HepG2 (cell line): ENCODE results near the gene WDR27. TPM values are rescaled to one million over a fixed set of nuclear protein-coding genes. Genes with fewer than 3 reads are reported as not detected.
A peak's percentile ranks its signal among the peaks of the same experiment; 100 is the strongest.

ENCODE experiments used
- ARHGAP35 ChIP-seq: sonication (generic); formaldehyde crosslinking; IDR thresholded peaks from 2 replicates; pipeline ENCODE4 v1.9.0; 2022; ENCODE audit warnings: mild to moderate bottlenecking, inconsistent platforms, moderate library complexity, missing genetic modification reagents, borderline replicate concordance
- IRX3 ChIP-seq: sonication (generic); formaldehyde crosslinking; IDR thresholded peaks from 2 replicates; pipeline ENCODE4 v1.8.1; 2023; ENCODE audit warnings: mild to moderate bottlenecking, low read depth, missing genetic modification reagents, borderline replicate concordance
- PHF8 ChIP-seq: sonication (generic); formaldehyde crosslinking; IDR thresholded peaks from 2 replicates; pipeline ENCODE4 v1.5.0; 2020; ENCODE audit warnings: missing genetic modification reagents
- SOX13 ChIP-seq, 3 experiments: fragments of 450-650 bp in 1 of 3; sonication (generic) in 1 of 3; formaldehyde crosslinking in 1 of 3; IDR thresholded peaks in 2 of 3; conservative IDR thresholded peaks in 1 of 3; 2 replicates each; pipeline versions ENCODE4 v1.5.0 to v1.6.1; 2016 to 2020; ENCODE audit warnings: antibody characterized with exemption in 1 of 3, mild to moderate bottlenecking in 1 of 3, missing compliant biosample characterization in 1 of 3, missing genetic modification reagents in 1 of 3, moderate library complexity in 1 of 3
- SOX5 ChIP-seq: IDR thresholded peaks from 2 replicates; pipeline ENCODE4 v1.6.1; 2016; ENCODE audit warnings: borderline replicate concordance
- SSRP1 ChIP-seq: IDR thresholded peaks from 2 replicates; pipeline ENCODE4 v1.6.1; 2016; ENCODE audit warnings: control low read depth
- SUZ12 ChIP-seq: fragments of 150-350 bp; IDR thresholded peaks from 2 replicates; pipeline ENCODE4 v1.6.1; 2014; ENCODE audit warnings: low read depth, low read length
- TMF1 ChIP-seq: sonication (generic); formaldehyde crosslinking; IDR thresholded peaks from 2 replicates; pipeline ENCODE4 v1.8.1; 2022; ENCODE audit warnings: low read depth, missing genetic modification reagents
- TSC22D2 ChIP-seq: sonication (generic); formaldehyde crosslinking; IDR thresholded peaks from 2 replicates; pipeline ENCODE4 v1.5.1; 2020; ENCODE audit warnings: missing genetic modification reagents, mild to moderate bottlenecking, borderline replicate concordance
- ZNF24 ChIP-seq: fragments of 450-650 bp; IDR thresholded peaks from 2 replicates; pipeline ENCODE4 v1.6.1; 2017; ENCODE audit warnings: antibody characterized with exemption, mild to moderate bottlenecking
- ZNF44 ChIP-seq: sonication (generic); formaldehyde crosslinking; IDR thresholded peaks from 2 replicates; pipeline ENCODE4 v1.5.1; 2020; ENCODE audit warnings: mild to moderate bottlenecking, missing genetic modification reagents
- ZNF776 ChIP-seq: sonication (generic); formaldehyde crosslinking; IDR thresholded peaks from 2 replicates; pipeline ENCODE4 v1.4.0; 2020; ENCODE audit warnings: mild to moderate bottlenecking, missing genetic modification reagents
- polyA plus RNA-seq, 8 experiments: library from polyadenylated mRNA; depleted of rRNA in 3 of 8; stranded (reverse) in 7 of 8; unstranded in 1 of 8; fragments of >200 nt; fragmentation: Illumina TruSeq in 4 of 8; extraction: Trizol in 4 of 8; gene quantifications; 2 replicates each; pipeline versions ENCODE4 v1.2.1 to v1.2.3, GENCODE V29; 2011 to 2016; ENCODE audit warnings: low read depth in 4 of 8, missing spikeins in 1 of 8, mixed read lengths in 1 of 8; ENCODE audit not compliant: insufficient read depth in 1 of 8
- total RNA-seq, 5 experiments: library from RNA; depleted of rRNA; stranded (reverse); fragments of >200 nt; fragmentation: Illumina TruSeq; extraction: Trizol; gene quantifications; 2 replicates each; pipeline ENCODE4 v1.2.3, GENCODE V29; 2016; ENCODE audit warnings: low read depth in 1 of 5
- TF ChIP-seq, protein P1 (sequence below): sonication (generic); formaldehyde crosslinking; IDR thresholded peaks from 2 replicates; pipeline ENCODE4 v1.9.0; 2021; ENCODE audit warnings: missing genetic modification reagents, borderline replicate concordance
- TF ChIP-seq, protein P2 (sequence below): sonication (generic); formaldehyde crosslinking; IDR thresholded peaks from 2 replicates; pipeline ENCODE4 v1.4.0; 2020; ENCODE audit warnings: missing genetic modification reagents
- TF ChIP-seq, protein P3 (sequence below): sonication (generic); formaldehyde crosslinking; IDR thresholded peaks from 2 replicates; pipeline ENCODE4 v1.5.0; 2020; ENCODE audit warnings: missing genetic modification reagents, mild to moderate bottlenecking, borderline replicate concordance
- TF ChIP-seq, protein P4 (sequence below): sonication (generic); formaldehyde crosslinking; conservative IDR thresholded peaks from 2 replicates; pipeline ENCODE4 v1.5.0; 2020; ENCODE audit warnings: missing genetic modification reagents
- TF ChIP-seq, protein P5 (sequence below): sonication (generic); formaldehyde crosslinking; IDR thresholded peaks from 2 replicates; pipeline ENCODE4 v1.8.1; 2023; ENCODE audit warnings: mild to moderate bottlenecking, missing genetic modification reagents

The WDR27 gene
- total and polyA plus RNA-seq, 2 of the 13 experiments (the other 11 are each of a cell fraction or from before 2014, with no cell fraction given), result 34.1 to 80.3 TPM

DNA sequence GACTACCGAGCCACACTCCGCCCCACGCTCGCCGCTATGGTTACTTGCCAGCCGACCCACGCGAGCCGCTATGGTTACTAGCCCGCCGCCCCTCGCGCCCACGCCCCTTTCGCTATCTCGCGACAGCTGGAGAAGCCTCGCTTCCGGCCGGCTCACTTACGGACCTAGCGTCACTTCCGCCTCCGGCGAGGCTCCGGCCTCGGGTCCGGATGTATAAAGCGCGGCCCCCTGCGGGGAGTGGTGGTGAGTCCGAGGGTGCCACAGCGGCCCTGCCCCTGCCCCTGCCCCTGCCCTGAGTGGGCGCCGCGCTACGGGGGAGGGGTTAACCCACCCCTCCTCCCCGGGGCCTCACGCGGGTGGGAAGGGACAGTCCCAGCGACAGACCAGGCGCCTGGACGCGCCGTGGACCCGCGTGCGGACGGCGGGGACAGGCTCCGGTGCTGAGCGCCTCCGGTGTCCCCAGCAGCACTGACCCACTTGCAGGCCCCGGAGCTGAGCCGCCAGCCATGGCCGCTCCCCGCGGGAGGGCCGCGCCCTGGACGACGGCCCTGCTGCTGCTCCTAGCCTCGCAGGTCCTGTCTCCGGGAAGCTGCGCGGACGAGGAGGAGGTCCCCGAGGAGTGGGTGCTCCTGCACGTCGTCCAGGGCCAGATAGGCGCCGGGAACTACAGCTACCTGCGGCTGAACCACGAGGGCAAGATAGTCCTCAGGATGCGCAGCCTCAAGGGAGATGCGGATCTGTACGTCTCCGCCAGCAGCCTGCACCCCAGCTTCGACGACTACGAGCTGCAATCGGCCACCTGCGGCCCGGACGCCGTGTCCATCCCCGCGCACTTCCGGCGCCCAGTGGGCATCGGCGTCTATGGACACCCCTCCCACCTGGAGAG lies at the start of gene WDR27, which contains the start of gene C6orf120 (continued):
- TF ChIP-seq, protein P1, sequence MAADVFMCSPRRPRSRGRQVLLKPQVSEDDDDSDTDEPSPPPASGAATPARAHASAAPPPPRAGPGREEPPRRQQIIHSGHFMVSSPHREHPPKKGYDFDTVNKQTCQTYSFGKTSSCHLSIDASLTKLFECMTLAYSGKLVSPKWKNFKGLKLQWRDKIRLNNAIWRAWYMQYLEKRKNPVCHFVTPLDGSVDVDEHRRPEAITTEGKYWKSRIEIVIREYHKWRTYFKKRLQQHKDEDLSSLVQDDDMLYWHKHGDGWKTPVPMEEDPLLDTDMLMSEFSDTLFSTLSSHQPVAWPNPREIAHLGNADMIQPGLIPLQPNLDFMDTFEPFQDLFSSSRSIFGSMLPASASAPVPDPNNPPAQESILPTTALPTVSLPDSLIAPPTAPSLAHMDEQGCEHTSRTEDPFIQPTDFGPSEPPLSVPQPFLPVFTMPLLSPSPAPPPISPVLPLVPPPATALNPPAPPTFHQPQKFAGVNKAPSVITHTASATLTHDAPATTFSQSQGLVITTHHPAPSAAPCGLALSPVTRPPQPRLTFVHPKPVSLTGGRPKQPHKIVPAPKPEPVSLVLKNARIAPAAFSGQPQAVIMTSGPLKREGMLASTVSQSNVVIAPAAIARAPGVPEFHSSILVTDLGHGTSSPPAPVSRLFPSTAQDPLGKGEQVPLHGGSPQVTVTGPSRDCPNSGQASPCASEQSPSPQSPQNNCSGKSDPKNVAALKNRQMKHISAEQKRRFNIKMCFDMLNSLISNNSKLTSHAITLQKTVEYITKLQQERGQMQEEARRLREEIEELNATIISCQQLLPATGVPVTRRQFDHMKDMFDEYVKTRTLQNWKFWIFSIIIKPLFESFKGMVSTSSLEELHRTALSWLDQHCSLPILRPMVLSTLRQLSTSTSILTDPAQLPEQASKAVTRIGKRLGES, result no peak
- TF ChIP-seq ARHGAP35 (CRISPR knock-in tag) (peak; percentile 89), IRX3 (CRISPR knock-in tag) (no peak; the same call in 1 of the 2 replicates), SOX5 (CRISPR knock-in tag) (peak; percentile 74; the same call in 1 of the 2 replicates), ZNF24 (no peak), PHF8 (CRISPR knock-in tag) (peak; percentile 97), SOX13 (IDR thresholded peaks at IDR 0.05) (no peak; the same call in 1 of the 2 replicates), SOX13 (CRISPR knock-in tag; conservative IDR thresholded peaks at IDR 0.05 in 1 of 2, IDR thresholded peaks at IDR 0.05 in 1 of 2) (peak in 1 of 2 experiments; percentile 36; a peak in 2 of 4 replicates), ZNF44 (CRISPR knock-in tag) (no peak; the same call in none of the 2 replicates), ZNF776 (peak; percentile 87; the same call in 1 of the 2 replicates), SUZ12 (no peak), TSC22D2 (CRISPR knock-in tag) (0 out of 2 replicates have a peak, but pooled peaks have one; percentile 75), SSRP1 (CRISPR knock-in tag) (peak; percentile 81; the same call in 1 of the 2 replicates), TMF1 (CRISPR knock-in tag) (peak; percentile 71; the same call in 1 of the 2 replicates)
- TF ChIP-seq, protein P2, sequence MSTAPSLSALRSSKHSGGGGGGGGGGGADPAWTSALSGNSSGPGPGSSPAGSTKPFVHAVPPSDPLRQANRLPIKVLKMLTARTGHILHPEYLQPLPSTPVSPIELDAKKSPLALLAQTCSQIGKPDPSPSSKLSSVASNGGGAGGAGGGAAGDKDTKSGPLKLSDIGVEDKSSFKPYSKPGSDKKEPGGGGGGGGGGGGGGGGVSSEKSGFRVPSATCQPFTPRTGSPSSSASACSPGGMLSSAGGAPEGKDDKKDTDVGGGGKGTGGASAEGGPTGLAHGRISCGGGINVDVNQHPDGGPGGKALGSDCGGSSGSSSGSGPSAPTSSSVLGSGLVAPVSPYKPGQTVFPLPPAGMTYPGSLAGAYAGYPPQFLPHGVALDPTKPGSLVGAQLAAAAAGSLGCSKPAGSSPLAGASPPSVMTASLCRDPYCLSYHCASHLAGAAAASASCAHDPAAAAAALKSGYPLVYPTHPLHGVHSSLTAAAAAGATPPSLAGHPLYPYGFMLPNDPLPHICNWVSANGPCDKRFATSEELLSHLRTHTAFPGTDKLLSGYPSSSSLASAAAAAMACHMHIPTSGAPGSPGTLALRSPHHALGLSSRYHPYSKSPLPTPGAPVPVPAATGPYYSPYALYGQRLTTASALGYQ (CRISPR knock-in tag), result peak; percentile 73; the same call in 1 of the 2 replicates
- TF ChIP-seq, protein P3, sequence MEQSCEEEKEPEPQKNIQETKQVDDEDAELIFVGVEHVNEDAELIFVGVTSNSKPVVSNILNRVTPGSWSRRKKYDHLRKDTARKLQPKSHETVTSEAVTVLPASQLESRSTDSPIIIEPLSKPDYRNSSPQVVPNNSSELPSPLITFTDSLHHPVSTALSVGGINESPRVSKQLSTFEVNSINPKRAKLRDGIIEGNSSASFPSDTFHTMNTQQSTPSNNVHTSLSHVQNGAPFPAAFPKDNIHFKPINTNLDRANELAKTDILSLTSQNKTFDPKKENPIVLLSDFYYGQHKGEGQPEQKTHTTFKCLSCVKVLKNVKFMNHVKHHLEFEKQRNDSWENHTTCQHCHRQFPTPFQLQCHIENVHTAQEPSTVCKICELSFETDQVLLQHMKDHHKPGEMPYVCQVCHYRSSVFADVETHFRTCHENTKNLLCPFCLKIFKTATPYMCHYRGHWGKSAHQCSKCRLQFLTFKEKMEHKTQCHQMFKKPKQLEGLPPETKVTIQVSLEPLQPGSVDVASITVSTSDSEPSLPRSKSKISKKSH, result peak; percentile 86
- TF ChIP-seq, protein P4, sequence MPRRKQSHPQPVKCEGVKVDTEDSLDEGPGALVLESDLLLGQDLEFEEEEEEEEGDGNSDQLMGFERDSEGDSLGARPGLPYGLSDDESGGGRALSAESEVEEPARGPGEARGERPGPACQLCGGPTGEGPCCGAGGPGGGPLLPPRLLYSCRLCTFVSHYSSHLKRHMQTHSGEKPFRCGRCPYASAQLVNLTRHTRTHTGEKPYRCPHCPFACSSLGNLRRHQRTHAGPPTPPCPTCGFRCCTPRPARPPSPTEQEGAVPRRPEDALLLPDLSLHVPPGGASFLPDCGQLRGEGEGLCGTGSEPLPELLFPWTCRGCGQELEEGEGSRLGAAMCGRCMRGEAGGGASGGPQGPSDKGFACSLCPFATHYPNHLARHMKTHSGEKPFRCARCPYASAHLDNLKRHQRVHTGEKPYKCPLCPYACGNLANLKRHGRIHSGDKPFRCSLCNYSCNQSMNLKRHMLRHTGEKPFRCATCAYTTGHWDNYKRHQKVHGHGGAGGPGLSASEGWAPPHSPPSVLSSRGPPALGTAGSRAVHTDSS (CRISPR knock-in tag), result 0 out of 2 replicates have a peak, but pooled peaks have one; percentile 94
- TF ChIP-seq, protein P5, sequence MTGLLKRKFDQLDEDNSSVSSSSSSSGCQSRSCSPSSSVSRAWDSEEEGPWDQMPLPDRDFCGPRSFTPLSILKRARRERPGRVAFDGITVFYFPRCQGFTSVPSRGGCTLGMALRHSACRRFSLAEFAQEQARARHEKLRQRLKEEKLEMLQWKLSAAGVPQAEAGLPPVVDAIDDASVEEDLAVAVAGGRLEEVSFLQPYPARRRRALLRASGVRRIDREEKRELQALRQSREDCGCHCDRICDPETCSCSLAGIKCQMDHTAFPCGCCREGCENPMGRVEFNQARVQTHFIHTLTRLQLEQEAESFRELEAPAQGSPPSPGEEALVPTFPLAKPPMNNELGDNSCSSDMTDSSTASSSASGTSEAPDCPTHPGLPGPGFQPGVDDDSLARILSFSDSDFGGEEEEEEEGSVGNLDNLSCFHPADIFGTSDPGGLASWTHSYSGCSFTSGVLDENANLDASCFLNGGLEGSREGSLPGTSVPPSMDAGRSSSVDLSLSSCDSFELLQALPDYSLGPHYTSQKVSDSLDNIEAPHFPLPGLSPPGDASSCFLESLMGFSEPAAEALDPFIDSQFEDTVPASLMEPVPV (CRISPR knock-in tag), result peak; percentile 90; the same call in 1 of the 2 replicates
